ENCODE measurements around the gene HTD2.
"Not testable (repeated sequence)": the region's sequence is repeated elsewhere in the genome, so short reads cannot be mapped to it uniquely, and the experiment has no call there.

DNA sequence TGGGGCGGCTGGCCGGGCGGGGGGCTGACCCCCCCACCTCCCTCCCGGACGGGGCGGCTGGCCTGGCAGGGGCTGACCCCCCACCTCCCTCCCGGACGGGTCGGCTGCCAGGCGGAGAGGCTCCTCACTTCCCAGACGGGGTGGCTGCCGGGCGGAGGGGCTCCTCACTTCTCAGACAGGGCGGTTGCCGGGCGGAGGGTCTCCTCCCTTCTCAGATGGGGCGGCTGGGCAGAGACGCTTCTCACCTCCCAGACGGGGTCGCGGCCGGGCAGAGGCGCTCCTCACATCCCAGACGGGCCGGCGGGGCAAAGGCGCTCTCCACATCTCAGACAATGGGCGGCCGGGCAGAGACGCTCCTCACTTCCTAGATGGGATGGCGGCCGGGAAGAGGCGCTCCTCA, 15.9 kb upstream of the HTD2 start:
- not testable (repeated sequence) for TF ChIP-seq POLR2AphosphoS5, POLR2A (IDR thresholded peaks at IDR 0.05)
- TF ChIP-seq, protein P1, sequence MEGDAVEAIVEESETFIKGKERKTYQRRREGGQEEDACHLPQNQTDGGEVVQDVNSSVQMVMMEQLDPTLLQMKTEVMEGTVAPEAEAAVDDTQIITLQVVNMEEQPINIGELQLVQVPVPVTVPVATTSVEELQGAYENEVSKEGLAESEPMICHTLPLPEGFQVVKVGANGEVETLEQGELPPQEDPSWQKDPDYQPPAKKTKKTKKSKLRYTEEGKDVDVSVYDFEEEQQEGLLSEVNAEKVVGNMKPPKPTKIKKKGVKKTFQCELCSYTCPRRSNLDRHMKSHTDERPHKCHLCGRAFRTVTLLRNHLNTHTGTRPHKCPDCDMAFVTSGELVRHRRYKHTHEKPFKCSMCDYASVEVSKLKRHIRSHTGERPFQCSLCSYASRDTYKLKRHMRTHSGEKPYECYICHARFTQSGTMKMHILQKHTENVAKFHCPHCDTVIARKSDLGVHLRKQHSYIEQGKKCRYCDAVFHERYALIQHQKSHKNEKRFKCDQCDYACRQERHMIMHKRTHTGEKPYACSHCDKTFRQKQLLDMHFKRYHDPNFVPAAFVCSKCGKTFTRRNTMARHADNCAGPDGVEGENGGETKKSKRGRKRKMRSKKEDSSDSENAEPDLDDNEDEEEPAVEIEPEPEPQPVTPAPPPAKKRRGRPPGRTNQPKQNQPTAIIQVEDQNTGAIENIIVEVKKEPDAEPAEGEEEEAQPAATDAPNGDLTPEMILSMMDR (IDR thresholded peaks at IDR 0.05) = not testable (repeated sequence)
